OCI-LY1 (cell line): Measurements from ENCODE around the gene TADA3.

ENCODE experiments used
- H2AFZ ChIP-seq: fragments of 200-600 bp; sonication (generic), shearing (Covaris generic); 2 replicates; pipeline ENCODE4 v1.6.0; 2014; ENCODE audit warnings: antibody characterized with exemption, mild to moderate bottlenecking, low read length
- H3F3A ChIP-seq: fragments of 200-600 bp; sonication (generic), shearing (Covaris generic); 2 replicates; pipeline ENCODE4 v1.6.0; 2014; ENCODE audit warnings: mild to moderate bottlenecking, antibody characterized with exemption, low read length, moderate library complexity; ENCODE audit not compliant: insufficient read depth
- H3K27ac ChIP-seq: fragments of 200-600 bp; sonication (generic); 2 replicates; pipeline ENCODE4 v1.5.1; 2014; ENCODE audit warnings: low read length, mixed run types, mild to moderate bottlenecking, low read depth; ENCODE audit not compliant: poor library complexity, severe bottlenecking
- H3K27me3 ChIP-seq: fragments of 200-600 bp; sonication (generic); 2 replicates; pipeline ENCODE4 v1.6.0; 2014; ENCODE audit warnings: antibody characterized with exemption, mild to moderate bottlenecking, low read length, moderate library complexity; ENCODE audit not compliant: insufficient read depth
- H3K36me3 ChIP-seq: fragments of 200-600 bp; sonication (generic); 2 replicates; pipeline ENCODE4 v1.6.1; 2014; ENCODE audit warnings: mild to moderate bottlenecking, antibody characterized with exemption, low read length, moderate library complexity, mixed read lengths; ENCODE audit not compliant: insufficient read depth
- H3K4me1 ChIP-seq: fragments of 200-600 bp; sonication (generic); 2 replicates; pipeline ENCODE4 v1.5.1; 2014; ENCODE audit warnings: mild to moderate bottlenecking, low read length, moderate library complexity; ENCODE audit not compliant: insufficient read depth, severe bottlenecking
- H3K4me2 ChIP-seq: fragments of 200-600 bp; sonication (generic), shearing (Covaris generic); 2 replicates; pipeline ENCODE4 v1.6.1; 2014; ENCODE audit warnings: low read length
- H3K4me3 ChIP-seq: fragments of 200-600 bp; sonication (generic); 2 replicates; pipeline ENCODE4 v1.5.1; 2014; ENCODE audit warnings: low read length, low read depth, mild to moderate bottlenecking, mixed read lengths; ENCODE audit not compliant: poor library complexity, severe bottlenecking
- H3K79me2 ChIP-seq: fragments of 200-600 bp; shearing (Covaris generic); 2 replicates; pipeline ENCODE4 v1.6.1; 2016; ENCODE audit warnings: mixed run types, low read length, mixed read lengths; ENCODE audit not compliant: insufficient read depth
- H3K9ac ChIP-seq: fragments of 200-600 bp; sonication (generic), shearing (Covaris generic); 2 replicates; pipeline ENCODE4 v1.6.1; 2014; ENCODE audit warnings: mild to moderate bottlenecking, low read length, mixed read lengths
- H3K9me2 ChIP-seq: fragments of 200-600 bp; sonication (generic), shearing (Covaris generic); 2 replicates; pipeline ENCODE4 v1.6.1; 2014; ENCODE audit warnings: low read depth, mild to moderate bottlenecking, low read length, mixed read lengths
- H3K9me3 ChIP-seq: fragments of 200-600 bp; shearing (Covaris generic); 2 replicates; pipeline ENCODE4 v1.6.1; 2014; ENCODE audit warnings: low read length, mixed read lengths
- H4K20me1 ChIP-seq: fragments of 200-600 bp; sonication (generic), shearing (Covaris generic); 2 replicates; pipeline ENCODE4 v1.6.0; 2016; ENCODE audit warnings: mild to moderate bottlenecking, low read length; ENCODE audit not compliant: insufficient read depth
- CTCF ChIP-seq: fragments of 200-600 bp; sonication (generic), shearing (Covaris generic); IDR thresholded peaks from 2 replicates; pipeline ENCODE4 v1.5.1; 2017; ENCODE audit warnings: mild to moderate bottlenecking, antibody characterized with exemption, low read length, moderate library complexity, mixed read lengths
- EZH2 ChIP-seq: fragments of 200-600 bp; sonication (generic), shearing (Covaris generic); IDR thresholded peaks from 2 replicates; pipeline ENCODE4 v1.8.0; 2017; ENCODE audit warnings: borderline replicate concordance, mixed run types, mild to moderate bottlenecking, antibody characterized with exemption, low read length, moderate library complexity, mixed read lengths

TADA3 gene

GRCh38 chr3:9837701-9838582 is 45.7 kb upstream of the TADA3 start:
- Histone ChIP-seq H3K27ac (no peak overlapping the region), H3K36me3 (peaks cover 78% of the 10 kb centered on the region), H3K9ac (no peak overlapping the region), H3K9me3 (no peaks in the 10 kb centered on the region), H3K4me2 (no peak overlapping the region), H4K20me1 (no peaks in the 10 kb centered on the region), H3K27me3 (no peaks in the 10 kb centered on the region), H3K4me3 (no peak overlapping the region), H3K4me1 (peaks cover 10% of the 10 kb centered on the region), H2AFZ (no peak overlapping the region), H3K9me2 (no peaks in the 10 kb centered on the region), H3F3A (no peaks in the 10 kb centered on the region), H3K79me2 (no peaks in the 10 kb centered on the region)
- TF ChIP-seq CTCF (no peak), EZH2 (no peak)

GRCh38 chr3:9834520-9835380 is 42.5 kb upstream of the TADA3 start:
- H2AFZ ChIP-seq: no peak overlapping the region
- no peak overlapping the region for H3K27ac ChIP-seq
- peaks cover 65% of the 10 kb centered on the region for H3K36me3 ChIP-seq
- H3K9me2 ChIP-seq: no peaks in the 10 kb centered on the region
- H3K79me2 ChIP-seq: no peaks in the 10 kb centered on the region
- no peak for TF ChIP-seq EZH2
- TF ChIP-seq CTCF: no peak
- no peak overlapping the region for H3K4me2 ChIP-seq
- no peaks in the 10 kb centered on the region for H3K27me3 ChIP-seq
- no peaks in the 10 kb centered on the region for H3K9me3 ChIP-seq
- no peaks in the 10 kb centered on the region for H3K4me1 ChIP-seq
- no peak overlapping the region for H3K9ac ChIP-seq
- H3F3A ChIP-seq: no peaks in the 10 kb centered on the region
- H3K4me3 ChIP-seq: no peak overlapping the region
- no peaks in the 10 kb centered on the region for H4K20me1 ChIP-seq

GRCh38 chr3:9833078-9833477 is 40.8 kb upstream of the TADA3 start:
- Histone ChIP-seq H3K9ac (no peak overlapping the region), H3F3A (no peaks in the 10 kb centered on the region), H3K36me3 (peaks cover 61% of the 10 kb centered on the region), H4K20me1 (no peaks in the 10 kb centered on the region), H3K9me3 (no peaks in the 10 kb centered on the region), H3K27me3 (no peaks in the 10 kb centered on the region), H3K79me2 (no peaks in the 10 kb centered on the region), H3K4me2 (no peak overlapping the region), H3K27ac (no peak overlapping the region), H3K4me3 (no peak overlapping the region), H3K9me2 (no peaks in the 10 kb centered on the region), H2AFZ (no peak overlapping the region), H3K4me1 (no peaks in the 10 kb centered on the region)
- TF ChIP-seq EZH2 (no peak), CTCF (no peak)
